Activated gamma-delta T cell treated with Interleukin-2 at 50 U/mL for 16 hours (primary cell): ENCODE results near the gene PATZ1.
A peak's percentile ranks its signal among the peaks of the same experiment; 100 is the strongest.
"Not testable (repeated sequence)": the region's sequence is repeated elsewhere in the genome, so short reads cannot be mapped to it uniquely, and the experiment has no call there.

Source experiments
- DNase-seq: peaks from one replicate; pipeline ENCODE4 v3.0.0-alpha.2; 2020

The PATZ1 gene, protein sequence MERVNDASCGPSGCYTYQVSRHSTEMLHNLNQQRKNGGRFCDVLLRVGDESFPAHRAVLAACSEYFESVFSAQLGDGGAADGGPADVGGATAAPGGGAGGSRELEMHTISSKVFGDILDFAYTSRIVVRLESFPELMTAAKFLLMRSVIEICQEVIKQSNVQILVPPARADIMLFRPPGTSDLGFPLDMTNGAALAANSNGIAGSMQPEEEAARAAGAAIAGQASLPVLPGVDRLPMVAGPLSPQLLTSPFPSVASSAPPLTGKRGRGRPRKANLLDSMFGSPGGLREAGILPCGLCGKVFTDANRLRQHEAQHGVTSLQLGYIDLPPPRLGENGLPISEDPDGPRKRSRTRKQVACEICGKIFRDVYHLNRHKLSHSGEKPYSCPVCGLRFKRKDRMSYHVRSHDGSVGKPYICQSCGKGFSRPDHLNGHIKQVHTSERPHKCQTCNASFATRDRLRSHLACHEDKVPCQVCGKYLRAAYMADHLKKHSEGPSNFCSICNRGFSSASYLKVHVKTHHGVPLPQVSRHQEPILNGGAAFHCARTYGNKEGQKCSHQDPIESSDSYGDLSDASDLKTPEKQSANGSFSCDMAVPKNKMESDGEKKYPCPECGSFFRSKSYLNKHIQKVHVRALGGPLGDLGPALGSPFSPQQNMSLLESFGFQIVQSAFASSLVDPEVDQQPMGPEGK

DNA sequence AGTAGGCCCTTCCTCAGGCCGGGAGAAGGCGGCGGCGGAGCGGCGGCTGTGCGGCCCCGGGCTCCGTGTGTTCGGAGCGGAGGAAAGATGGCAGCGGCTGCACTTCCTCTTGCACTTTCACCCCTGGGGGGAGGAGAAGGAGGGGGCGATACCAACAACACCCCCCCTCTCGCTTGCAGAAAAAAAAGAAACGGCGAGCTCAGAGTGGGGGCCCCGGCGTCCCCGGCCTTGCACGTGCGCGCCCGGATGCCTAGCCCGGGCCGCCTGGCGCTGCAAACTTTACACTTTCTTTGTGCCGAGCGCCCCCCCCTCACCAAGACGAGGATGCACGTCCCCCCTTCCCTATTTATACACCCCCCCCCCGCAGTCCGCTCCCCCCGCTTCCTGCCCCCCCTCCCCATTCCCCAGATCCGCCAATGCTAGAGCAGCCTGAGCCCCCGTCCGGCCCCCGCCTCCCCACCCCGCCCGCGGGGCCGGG lies at the start of gene PATZ1:
PATZ1 (minus strand) TSS at position 92 of the 478 bp plus-strand sequence. CDS start 744 bp downstream, outside the sequence.
- DNase-seq, result peak; percentile 85

DNA sequence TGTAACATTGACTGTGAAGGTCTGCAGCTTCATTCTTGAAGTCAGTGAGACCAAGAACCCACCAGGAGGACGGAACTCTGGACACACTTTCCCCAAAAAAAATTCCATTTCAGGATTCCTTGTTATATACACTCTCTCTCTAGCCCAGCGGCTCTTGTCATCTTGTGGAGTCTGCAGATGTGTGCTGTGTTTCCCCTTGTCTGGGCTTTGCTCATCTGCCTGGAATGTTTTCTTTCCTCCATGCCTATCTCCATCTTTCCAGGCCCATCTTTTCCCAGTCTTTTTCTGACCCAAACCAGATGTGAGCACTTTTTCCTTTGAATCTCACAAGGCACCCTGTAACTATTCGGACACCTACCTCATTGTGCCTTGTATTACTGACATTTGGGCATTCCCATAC lies 48.2 kb upstream of the PATZ1 start:
- no peak for DNase-seq

DNA sequence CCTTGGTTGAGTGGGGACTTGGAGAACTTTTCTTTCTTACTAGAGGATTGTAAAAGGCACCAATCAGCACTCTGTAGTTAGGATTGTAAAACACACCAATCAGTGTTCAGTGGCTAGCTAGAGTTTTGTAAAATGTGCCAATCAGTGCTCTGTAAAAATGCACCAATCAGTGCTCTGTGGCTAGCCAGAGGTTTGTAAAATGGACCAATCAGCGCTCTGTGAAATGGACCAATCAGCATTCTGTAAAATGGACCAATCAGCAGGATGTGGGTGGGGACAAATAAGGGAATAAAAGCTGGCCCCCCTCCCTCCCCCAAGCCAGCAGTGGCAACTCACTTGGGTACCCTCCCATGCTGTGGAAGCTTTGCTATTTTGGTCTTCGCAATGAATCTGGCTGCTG lies 47.7 kb upstream of the PATZ1 start:
- no peak for DNase-seq

DNA sequence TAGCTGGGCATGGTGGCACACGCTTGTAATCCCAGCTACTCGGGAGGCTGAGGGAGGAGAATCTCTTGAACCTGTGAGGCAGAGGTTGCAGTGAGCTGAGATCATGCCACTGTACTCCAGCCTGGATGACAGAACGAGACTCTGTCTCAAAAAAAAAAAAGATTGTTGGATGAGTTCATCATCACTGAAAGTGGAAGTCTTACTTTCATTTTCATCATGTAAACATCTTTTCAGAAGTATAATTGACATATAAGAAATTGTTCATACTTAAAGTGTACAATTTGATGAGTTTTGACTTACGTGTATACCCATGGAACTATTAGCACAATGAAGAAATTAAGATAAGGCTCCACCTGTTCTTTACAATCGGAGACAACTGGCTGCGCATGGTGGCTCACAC lies 32.5 kb upstream of the PATZ1 start:
- not testable (repeated sequence) for DNase-seq

DNA sequence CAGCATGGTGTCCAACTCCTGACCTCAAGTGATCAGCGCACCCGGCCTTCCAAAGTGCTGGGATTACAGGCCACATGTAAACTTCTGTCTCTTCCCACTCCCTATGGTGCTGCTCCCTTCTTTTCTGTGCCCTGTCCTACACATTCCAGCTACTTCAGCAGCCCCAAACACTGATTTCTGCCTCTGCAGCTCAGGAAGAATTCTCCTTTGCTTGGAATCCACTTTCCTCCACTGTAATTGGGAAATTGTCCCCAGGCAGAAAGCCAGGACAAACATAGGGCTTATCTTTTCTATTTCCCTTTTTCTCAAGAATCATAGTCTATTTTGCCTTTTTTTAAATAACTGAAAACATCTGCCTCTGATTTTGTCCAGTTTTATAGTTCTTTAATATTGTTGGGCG lies 32.0 kb upstream of the PATZ1 start:
- no peak for DNase-seq

DNA sequence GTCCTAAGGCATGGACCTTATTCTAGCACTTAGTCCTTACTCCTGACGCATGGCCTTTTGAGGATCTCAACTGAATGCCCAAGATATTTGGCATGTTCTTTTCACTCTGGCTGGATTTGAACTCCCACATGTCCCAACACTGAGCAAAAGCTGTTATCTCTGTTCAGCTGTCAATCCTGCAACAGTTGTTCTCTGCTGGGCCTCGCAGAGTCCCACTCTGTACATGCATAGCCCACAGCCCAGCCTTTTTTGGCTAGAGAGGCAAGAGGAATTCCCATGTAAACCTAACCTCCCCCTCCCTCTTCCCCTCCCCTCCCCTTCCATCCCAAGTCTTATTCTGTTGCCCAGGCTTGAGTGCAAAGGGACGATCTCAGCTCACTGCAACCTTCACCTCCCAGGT lies 31.5 kb upstream of the PATZ1 start:
- DNase-seq, result no peak

DNA sequence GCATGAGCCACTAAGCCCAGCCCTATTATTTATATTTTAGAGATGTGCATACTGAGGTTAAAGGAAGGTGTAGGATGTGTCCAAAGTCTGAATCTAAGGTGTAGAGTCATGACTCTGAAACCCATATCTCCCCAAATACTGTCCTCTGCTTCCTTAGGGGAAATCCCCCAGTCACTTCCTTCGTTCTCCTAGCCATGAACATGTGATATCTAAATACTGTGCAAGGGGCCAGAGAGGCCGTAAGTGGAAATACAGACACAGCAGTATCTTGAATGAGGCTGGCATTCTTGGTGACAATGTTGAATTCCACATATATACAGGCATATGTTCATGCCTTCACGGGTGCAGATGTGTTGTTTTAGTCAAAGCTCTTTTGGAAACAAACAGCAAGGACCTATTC lies 21.3 kb upstream of the PATZ1 start:
- DNase-seq, result no peak

DNA sequence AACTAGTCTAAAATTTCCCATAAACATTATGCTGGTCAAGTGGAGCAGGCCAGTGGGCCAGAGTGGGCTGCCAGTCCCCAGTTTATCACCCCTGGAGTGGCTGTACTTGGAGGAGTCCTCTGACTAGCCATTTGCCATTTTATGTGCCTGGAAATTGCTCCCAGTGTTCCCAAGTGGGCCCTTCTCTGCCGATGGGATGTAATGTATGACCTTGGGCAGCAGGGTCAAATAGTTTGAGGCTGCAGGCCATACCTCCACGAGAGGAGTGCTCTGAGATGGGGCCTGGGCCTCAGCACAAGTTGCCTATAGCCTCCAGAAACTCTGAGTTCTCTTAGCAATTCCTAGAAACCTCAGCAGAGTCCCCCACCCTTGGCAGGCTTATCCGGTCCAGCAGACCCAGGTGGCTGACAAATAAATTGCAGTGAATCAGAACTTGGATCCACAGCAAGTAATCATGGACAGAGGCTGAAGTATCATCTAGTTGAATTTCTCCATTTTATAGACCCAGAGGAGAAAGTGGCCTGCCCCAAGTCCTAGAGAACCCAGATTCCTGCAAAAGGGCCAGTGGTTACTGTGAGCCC lies 17.8 kb upstream of the PATZ1 start:
- no peak for DNase-seq

DNA sequence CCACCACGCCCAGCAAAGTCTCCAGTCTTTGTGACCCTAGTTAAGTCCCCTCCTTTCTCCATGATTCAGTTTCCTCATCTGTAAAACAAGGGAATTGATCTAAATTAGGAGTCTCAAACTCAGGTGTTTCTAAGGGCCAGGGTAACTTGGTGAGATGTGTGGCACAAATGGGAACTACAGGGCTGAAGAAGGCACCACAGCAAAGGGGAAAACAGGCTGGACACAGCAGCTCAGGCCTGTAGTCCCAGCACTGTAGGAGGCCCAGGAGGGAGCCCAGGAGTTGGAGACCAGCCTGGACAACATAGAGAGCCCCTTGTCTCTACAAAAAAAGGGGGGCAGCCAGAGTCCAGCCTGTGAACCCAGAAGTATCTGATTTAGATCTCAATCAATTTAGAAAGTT lies 15.6 kb upstream of the PATZ1 start:
- no peak for DNase-seq

DNA sequence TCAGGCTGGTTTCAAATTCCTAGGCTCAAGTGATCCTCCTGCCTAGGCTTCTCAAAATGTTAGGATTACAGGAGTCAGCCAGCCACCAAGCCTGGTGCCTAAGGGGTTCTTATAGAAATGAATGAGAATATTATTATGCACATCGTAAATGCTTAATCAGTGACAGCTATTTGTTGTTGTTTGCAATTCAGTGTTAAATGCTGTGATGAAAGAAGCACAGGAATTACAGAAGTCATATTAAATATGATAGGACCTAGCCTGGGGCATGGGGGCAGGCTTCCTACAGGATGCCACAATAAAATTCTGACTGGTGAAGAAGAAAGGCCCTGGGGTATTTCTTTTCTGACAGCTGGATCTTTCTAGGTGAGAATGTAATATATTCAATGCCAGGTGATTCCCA lies 13.9 kb upstream of the PATZ1 start:
- DNase-seq, result no peak

DNA sequence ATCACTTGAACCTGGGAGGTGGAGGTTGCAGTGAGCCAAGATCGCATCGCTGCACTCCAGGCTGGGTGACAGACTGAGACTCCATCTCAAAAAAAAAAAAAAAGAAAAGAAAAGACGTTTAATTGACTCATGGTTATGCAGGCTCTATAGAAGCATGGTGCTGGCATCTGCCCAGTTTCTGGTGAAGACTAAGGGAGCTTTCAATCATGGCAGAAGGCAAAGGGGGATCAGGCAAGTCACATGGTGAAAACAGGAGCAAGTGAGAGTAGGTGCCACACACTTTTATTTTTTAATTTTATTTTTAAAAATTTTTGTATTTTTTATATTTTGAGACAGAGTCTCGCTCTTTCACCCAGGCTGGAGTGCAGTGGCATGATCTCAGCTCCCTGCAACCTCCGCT lies 8.4 kb upstream of the PATZ1 start:
- no peak for DNase-seq

DNA sequence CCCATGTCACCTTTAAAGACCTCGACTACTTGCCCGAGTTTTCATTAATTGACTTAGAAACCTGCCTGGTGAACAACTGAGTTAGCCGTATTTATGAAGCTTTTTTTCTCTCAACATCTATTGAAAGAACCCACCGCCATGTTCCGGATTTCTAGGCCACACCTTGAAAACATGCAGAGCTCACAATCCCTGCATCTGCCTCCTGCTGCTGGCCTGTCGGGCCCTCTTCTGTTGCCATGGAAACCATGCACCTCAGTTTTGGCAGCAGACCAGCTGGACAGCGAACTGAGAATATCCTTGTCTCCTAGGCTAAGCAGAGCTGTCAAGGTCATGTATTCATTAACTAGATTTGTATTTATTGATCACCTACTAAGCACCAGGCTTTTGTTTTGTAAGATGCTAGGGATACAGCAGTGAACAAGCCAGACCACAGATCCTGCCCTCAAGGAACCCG lies 4.3 kb upstream of the PATZ1 start:
- DNase-seq, result no peak

DNA sequence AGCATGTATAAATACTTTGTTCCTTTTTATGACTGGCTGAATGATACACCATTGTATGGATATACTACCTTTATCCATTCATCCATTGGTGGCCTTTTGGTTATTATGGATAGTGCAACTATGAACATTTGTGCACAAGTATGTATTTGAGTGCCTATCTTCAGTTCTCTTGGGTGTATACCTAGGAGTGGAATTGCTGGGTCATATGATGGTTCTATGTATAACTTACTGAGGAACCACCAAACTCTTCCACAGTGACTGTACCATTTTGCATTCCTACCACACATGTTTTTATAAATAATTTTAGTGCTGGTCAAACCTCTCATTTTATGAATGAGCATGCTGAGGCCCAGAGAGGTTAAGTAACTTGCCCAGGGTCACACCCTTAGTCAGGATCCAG lies 3.8 kb upstream of the PATZ1 start:
- DNase-seq, result no peak

DNA sequence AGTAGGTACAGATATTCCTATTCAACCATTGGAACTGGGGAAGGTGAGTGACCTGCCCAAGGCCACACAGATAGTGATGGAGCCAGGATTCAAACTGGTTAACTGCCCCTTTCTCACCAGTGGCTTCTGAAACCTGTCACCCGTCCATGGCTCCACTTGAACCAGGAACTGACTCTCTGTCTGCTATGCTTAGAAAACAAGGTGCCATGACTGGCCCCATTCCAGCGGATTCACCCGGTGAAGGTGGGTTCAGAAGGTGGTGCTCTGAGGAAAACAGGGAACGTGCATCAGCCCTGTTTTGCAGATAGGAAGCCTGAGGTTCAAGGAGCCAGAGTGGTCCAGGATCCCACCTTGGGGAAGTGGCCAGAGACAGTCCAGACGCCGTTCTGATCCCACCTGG lies 2.6 kb upstream of the PATZ1 start:
- DNase-seq, result no peak

DNA sequence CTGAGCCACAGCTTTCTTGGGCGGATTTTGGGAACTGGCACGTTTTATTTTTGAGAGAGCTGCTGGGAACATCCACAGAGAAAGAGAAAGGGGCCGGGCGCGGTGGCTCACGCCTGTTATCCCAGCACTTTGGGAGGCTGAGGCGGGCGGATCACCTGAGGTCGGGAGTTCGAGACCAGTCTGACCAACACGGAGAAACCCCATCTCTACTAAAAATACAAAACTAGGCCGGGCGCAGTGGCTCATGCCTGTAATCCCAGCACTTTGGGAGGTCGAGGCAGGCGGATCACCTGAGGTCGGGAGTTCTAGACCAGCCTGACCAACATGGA lies 1.8 kb upstream of the PATZ1 start:
- not testable (repeated sequence) for DNase-seq

DNA sequence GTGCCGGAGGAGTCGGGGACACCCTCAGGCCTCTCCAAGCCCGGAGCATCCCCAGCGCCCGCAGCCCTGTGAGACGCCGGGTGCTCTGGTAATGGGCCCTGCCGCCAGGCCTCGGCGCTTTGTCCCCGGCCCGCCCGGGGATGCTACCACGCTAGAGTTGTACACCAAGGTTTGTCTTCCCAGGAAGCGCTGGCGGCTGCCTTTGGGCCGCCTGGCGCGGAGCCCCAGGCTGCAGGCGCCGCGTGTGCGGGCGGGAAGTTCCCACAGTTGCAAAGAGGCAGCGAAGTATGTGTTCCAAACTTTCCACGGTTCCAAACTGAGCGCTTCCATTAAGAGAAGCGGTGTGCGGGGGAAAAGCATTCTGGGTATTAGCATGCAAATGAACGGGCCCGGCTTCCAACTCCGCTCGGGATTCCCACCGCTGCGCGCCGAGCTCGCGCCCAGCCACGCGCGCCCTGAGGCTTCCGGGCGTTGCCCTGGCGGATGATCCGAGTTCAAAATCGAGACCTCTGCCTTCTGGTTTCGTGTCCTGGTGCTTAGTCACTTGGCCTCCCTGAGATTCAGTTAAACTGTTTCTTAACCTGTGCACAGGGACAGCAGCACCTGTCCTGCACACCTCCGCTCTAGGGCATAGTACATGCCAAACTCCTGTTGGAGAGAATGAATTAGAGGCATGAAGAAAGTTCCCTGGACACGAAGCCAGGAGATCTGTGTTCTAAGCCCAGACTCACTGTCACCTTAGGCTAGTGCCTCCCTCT lies 1.3 kb upstream of the PATZ1 start:
- peak; percentile 23 for DNase-seq

DNA sequence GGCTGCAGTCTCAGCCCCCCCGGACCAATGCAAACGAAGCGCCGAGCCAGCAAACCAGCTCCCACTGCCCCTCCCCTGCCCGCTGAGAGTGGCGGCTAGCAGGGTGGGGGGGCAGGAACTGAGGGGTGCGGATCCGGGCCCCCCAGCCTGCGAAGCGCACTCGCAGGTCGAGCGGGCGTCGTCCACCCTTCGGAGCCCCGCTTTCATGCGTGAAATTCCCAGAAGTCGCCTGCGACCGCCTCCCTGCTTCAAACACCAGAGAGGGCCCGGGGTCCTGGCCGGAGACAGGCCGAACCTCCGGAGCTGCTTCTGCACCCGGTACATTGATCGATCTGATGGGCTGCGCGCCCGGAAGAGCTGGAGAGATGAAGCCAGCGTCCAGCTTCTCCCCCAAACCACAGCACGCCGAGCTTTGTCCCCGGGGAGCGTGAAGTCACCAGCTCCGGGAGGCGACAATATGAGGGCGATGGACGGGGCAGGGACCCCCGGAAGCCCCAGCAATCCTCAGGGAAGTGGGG lies 646 bp upstream of the PATZ1 start:
- peak; percentile 47 for DNase-seq

DNA sequence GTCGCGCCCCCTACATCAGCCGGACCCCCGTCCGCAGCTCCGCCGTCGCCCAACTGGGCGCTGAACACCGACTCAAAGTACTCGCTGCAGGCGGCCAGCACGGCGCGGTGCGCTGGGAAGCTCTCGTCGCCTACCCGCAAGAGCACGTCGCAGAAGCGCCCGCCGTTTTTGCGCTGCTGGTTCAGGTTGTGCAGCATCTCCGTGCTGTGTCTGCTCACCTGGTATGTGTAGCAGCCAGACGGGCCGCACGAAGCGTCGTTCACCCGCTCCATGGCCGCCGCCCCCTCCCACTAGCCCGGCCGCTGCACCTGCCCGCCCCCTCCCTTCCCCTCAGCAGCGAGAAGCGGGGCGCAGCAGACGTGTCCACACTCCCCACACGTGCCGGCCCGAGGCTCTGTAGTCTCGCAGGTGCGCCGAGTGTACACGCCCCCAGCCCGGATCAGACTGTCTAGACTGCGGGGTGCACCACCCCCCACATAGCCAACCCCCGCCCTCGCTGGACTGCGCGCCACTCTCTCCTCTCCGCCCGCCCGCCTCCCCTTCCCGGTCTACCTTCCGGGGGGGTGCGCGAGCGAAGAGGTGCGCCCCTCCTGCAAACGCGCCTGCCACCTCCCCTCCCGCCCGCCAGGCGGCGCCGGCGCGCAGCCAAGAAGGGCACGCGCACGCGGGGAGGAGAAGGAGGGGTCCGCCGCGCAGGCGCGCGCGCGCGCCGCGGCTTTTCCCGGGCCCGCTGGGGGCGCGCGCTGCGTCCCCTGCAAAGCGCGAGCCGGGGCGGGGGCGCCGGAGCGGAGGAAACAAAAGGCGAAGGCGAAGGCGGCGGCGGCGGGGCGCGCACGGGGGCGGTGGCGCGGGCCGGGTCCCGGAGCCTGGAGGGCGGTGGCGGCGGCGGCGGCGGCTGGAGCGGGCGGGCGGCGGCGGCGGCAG lies 553 bp downstream of the PATZ1 start:
- DNase-seq, result peak; percentile 89

DNA sequence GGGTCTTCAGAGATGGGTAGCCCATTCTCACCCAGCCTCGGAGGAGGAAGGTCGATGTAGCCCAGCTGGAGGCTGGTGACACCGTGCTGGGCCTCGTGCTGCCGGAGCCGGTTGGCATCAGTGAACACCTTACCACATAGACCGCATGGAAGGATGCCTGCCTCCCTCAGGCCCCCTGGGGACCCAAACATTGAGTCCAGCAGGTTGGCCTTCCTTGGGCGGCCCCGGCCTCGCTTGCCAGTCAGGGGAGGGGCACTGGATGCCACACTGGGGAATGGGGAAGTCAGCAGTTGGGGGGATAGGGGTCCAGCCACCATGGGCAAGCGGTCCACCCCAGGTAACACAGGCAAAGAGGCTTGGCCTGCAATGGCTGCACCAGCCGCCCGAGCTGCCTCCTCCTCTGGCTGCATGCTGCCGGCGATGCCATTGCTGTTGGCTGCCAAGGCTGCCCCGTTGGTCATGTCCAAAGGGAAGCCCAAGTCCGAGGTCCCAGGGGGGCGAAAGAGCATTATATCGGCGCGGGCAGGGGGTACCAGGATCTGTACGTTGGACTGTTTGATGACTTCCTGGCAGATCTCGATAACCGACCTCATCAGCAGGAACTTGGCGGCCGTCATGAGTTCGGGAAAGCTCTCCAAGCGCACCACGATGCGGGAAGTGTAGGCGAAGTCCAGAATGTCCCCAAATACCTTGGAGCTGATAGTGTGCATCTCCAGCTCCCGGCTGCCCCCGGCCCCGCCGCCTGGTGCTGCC lies 1.4 kb downstream of the PATZ1 start:
- DNase-seq, result peak; percentile 14

DNA sequence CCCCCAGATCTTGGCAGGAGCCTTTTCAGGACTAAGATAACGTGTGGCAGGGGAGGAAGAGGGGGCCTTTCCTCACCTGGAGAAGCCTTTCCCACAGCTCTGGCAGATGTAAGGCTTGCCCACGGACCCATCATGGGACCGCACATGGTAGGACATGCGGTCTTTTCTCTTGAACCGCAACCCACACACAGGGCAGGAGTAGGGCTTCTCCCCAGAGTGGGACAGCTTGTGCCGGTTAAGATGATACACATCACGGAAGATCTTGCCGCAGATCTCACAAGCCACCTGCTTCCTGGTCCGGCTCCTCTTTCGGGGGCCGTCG lies 1.9 kb downstream of the PATZ1 start:
- DNase-seq, result no peak
